ENCODE measurements around the gene LILRA1. TPM values are rescaled to one million over a fixed set of nuclear protein-coding genes. Genes with fewer than 3 reads are reported as not detected.

Gene LILRA1
- total RNA-seq, 1 experiment from 2014 or later = not detected

- Histone ChIP-seq H3K4me2 (ENCODE audit: low read length) (no peak overlapping the region), H3K36me3 (ENCODE audit: low read depth, low read length) (no peaks in the 10 kb centered on the region), H3K79me2 (ENCODE audit: low read length) (no peaks in the 10 kb centered on the region), H3K27ac (ENCODE audit: low read length) (no peak overlapping the region), H3K27me3 (ENCODE audit: low read length) (peaks cover 83% of the 10 kb centered on the region), H3K9me3 (ENCODE audit: low read length) (no peaks in the 10 kb centered on the region), H3K9me2 (replicated peaks; ENCODE audit: low read length) (no peaks in the 10 kb centered on the region), H4K20me1 (ENCODE audit: low read length) (no peaks in the 10 kb centered on the region), H2AFZ (ENCODE audit: low read length) (no peak overlapping the region), H3K9ac (ENCODE audit: low read length) (no peak overlapping the region), H3K4me3 (ENCODE audit: low read length) (no peak overlapping the region), H3F3A (ENCODE audit: low read length, unreplicated experiment) (no peaks in the 10 kb centered on the region), H3K4me1 (ENCODE audit: insufficient read depth, low read length) (no peaks in the 10 kb centered on the region)
- intact Hi-C loops (cut with micrococcal nuclease) = no loop called here
- BruUV-seq (replicated peaks) = no TSS peak
- POLR2A ChIA-PET (ENCODE audit: unreplicated experiment) = no interaction called here
- DNase-seq = no peak
- CTCF ChIA-PET = no interaction called here
- TF ChIP-seq EZH2phosphoT487 (IDR thresholded peaks at IDR 0.05; ENCODE audit: borderline replicate concordance, low read length) (no peak), EZH2 (IDR thresholded peaks at IDR 0.05; ENCODE audit: low read length, unreplicated experiment) (no peak), CTCF (conservative IDR thresholded peaks at IDR 0.05; ENCODE audit: low read depth, low read length) (no peak)
- no peak for ATAC-seq
These were observed 14.8 kb downstream of the LILRA1 start for GRCh38 chr19:54608205-54608604.

- ChIA-PET POLR2A (ENCODE audit: unreplicated experiment) (no interaction called here), CTCF (no interaction called here)
- no peaks in the 10 kb centered on the region for H3K36me3 ChIP-seq (ENCODE audit: low read depth, low read length)
- TF ChIP-seq CTCF (conservative IDR thresholded peaks at IDR 0.05; ENCODE audit: low read depth, low read length) (no peak), EZH2phosphoT487 (IDR thresholded peaks at IDR 0.05; ENCODE audit: borderline replicate concordance, low read length) (no peak), EZH2 (IDR thresholded peaks at IDR 0.05; ENCODE audit: low read length, unreplicated experiment) (no peak)
- no peak overlapping the region for H3K9ac ChIP-seq (ENCODE audit: low read length)
- H3K4me3 ChIP-seq (ENCODE audit: low read length) = no peak overlapping the region
- H3K9me2 ChIP-seq (replicated peaks; ENCODE audit: low read length) = no peaks in the 10 kb centered on the region
- no peak for DNase-seq
- H3F3A ChIP-seq (ENCODE audit: low read length, unreplicated experiment) = no peaks in the 10 kb centered on the region
- no TSS peak for BruUV-seq (replicated peaks)
- H2AFZ ChIP-seq (ENCODE audit: low read length) = no peak overlapping the region
- H3K79me2 ChIP-seq (ENCODE audit: low read length) = no peaks in the 10 kb centered on the region
- intact Hi-C loops (cut with micrococcal nuclease) = no loop called here
- H3K27me3 ChIP-seq (ENCODE audit: low read length) = peaks cover 81% of the 10 kb centered on the region
- no peaks in the 10 kb centered on the region for H3K4me1 ChIP-seq (ENCODE audit: insufficient read depth, low read length)
- no peak overlapping the region for H3K27ac ChIP-seq (ENCODE audit: low read length)
- no peak overlapping the region for H3K4me2 ChIP-seq (ENCODE audit: low read length)
- ATAC-seq = no peak
- H3K9me3 ChIP-seq (ENCODE audit: low read length) = no peaks in the 10 kb centered on the region
- H4K20me1 ChIP-seq (ENCODE audit: low read length) = no peaks in the 10 kb centered on the region
These were observed 15.4 kb downstream of the LILRA1 start for GRCh38 chr19:54608792-54609191.

- H3K27me3 ChIP-seq (ENCODE audit: low read length) = peaks cover 81% of the 10 kb centered on the region
- H3K9me3 ChIP-seq (ENCODE audit: low read length) = no peaks in the 10 kb centered on the region
- no peak overlapping the region for H3K4me2 ChIP-seq (ENCODE audit: low read length)
- ATAC-seq (no peak), DNase-seq (no peak)
- BruUV-seq (replicated peaks) = no TSS peak
- no peaks in the 10 kb centered on the region for H3K4me1 ChIP-seq (ENCODE audit: insufficient read depth, low read length)
- H3K9me2 ChIP-seq (replicated peaks; ENCODE audit: low read length) = no peaks in the 10 kb centered on the region
- H4K20me1 ChIP-seq (ENCODE audit: low read length) = no peaks in the 10 kb centered on the region
- no peaks in the 10 kb centered on the region for H3F3A ChIP-seq (ENCODE audit: low read length, unreplicated experiment)
- H3K27ac ChIP-seq (ENCODE audit: low read length) = no peak overlapping the region
- no peaks in the 10 kb centered on the region for H3K36me3 ChIP-seq (ENCODE audit: low read depth, low read length)
- H3K79me2 ChIP-seq (ENCODE audit: low read length) = no peaks in the 10 kb centered on the region
- no peak overlapping the region for H2AFZ ChIP-seq (ENCODE audit: low read length)
- no peak overlapping the region for H3K4me3 ChIP-seq (ENCODE audit: low read length)
- POLR2A ChIA-PET (ENCODE audit: unreplicated experiment) = no interaction called here
- H3K9ac ChIP-seq (ENCODE audit: low read length) = no peak overlapping the region
- intact Hi-C loops (cut with micrococcal nuclease) = no loop called here
- CTCF ChIA-PET = no interaction called here
- TF ChIP-seq CTCF (conservative IDR thresholded peaks at IDR 0.05; ENCODE audit: low read depth, low read length) = no peak
These were observed 15.9 kb downstream of the LILRA1 start for GRCh38 chr19:54609356-54609791.
